Measurements from ENCODE around the gene KLHDC7B. TPM values are rescaled to one million over a fixed set of nuclear protein-coding genes. Genes with fewer than 3 reads are reported as not detected.
A peak's percentile ranks its signal among the peaks of the same experiment; 100 is the strongest.

The KLHDC7B gene
- total and polyA plus RNA-seq, 2 donors, result 0.11 to 0.33 TPM

- Histone ChIP-seq H3K4me1 (ENCODE audit: insufficient read depth) (no peaks in the 10 kb centered on the region), H3K27ac (ENCODE audit: low read depth) (no peak overlapping the region), H3K36me3 (ENCODE audit: insufficient read depth) (peaks cover 7% of the 10 kb centered on the region), H3K4me3 (ENCODE audit: low read depth, low read length) (no peak overlapping the region)
- DNase-seq (ENCODE audit: extremely low spot score), result no peak
- WGBS, result 87% methylated on average over 22 of the region's 22 CpGs
Observed at GRCh38 chr22:50522806-50523438, 22.8 kb upstream of the KLHDC7B start.

- Histone ChIP-seq H3K4me3 (ENCODE audit: low read depth, low read length) (no peak overlapping the region), H3K27ac (ENCODE audit: low read depth) (no peak overlapping the region), H3K36me3 (ENCODE audit: insufficient read depth) (peaks cover 7% of the 10 kb centered on the region), H3K4me1 (ENCODE audit: insufficient read depth) (no peaks in the 10 kb centered on the region)
- 92% methylated on average over 16 of the region's 16 CpGs for WGBS
- DNase-seq (ENCODE audit: extremely low spot score), result no peak
Observed at GRCh38 chr22:50523458-50523805, 22.3 kb upstream of the KLHDC7B start.

DNA sequence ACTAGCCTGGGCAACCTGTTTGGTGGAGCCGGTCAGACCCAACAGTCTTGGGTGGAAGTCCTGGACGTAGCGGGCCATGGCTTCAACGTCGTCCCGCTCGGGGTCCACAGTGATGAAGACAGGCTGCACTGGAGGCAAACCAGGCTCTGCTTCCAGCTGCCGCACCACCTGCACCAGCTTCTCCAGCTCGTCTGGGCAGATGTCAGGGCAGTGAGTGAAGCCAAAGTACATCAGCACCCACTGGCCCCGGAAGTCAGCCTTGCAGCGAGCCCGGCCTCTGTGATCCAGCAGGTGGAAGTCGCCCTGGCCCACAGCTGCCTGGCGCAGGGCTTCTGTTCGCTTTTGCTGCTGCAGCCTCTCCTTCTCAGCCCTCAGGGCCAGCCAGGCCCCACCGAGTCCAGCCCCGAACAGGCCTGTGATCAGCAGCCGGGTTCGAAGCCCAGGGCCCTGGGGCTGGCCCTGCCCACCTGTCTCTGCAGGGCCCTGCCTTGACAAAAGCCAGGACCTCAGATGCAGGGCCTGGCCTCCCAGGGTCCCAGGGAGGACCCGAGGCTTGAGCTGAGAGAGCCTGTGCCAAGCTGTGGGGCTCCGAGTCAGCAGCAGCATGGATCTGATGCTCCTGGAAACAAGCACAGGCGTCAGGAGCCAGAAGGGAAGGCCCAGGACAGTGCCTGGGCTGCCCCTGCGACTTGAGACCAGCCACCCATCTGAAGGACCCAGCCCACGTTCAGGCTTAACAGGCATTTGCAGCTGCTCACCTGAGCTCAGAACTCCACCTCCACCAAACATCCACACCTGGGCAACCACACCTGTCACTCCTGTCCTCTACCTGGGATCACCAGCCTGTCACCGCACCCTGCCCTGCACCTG, 21.7 kb upstream of the KLHDC7B start:
- Histone ChIP-seq H3K27ac (ENCODE audit: low read depth) (no peak overlapping the region), H3K4me1 (ENCODE audit: insufficient read depth) (no peaks in the 10 kb centered on the region), H3K4me3 (ENCODE audit: low read depth, low read length) (no peak overlapping the region), H3K36me3 (ENCODE audit: insufficient read depth) (peaks cover 7% of the 10 kb centered on the region)
- no peak for DNase-seq (ENCODE audit: extremely low spot score)
- 77% methylated on average over 25 of the region's 25 CpGs for WGBS

- WGBS, result 8% methylated on average over 19 of the region's 19 CpGs
- Histone ChIP-seq H3K4me3 (ENCODE audit: low read depth, low read length) (peak overlapping the region; percentile 72), H3K27ac (ENCODE audit: low read depth) (no peak overlapping the region), H3K36me3 (ENCODE audit: insufficient read depth) (peaks cover 7% of the 10 kb centered on the region), H3K4me1 (ENCODE audit: insufficient read depth) (no peaks in the 10 kb centered on the region)
- DNase-seq (ENCODE audit: extremely low spot score), result no peak
Observed at GRCh38 chr22:50524676-50525103, 21.0 kb upstream of the KLHDC7B start.

GRCh38 chr22:50525104-50525857, 20.4 kb upstream of the KLHDC7B start, which contains the start of gene SCO2:
TSS of gene SCO2 (minus strand) at chr22:50525598. CDS start at chr22:50524411, 1,187 bp downstream.
- Histone ChIP-seq H3K4me1 (ENCODE audit: insufficient read depth) (no peaks in the 10 kb centered on the region), H3K4me3 (ENCODE audit: low read depth, low read length) (peak within 1 kb of the TSS; percentile 72), H3K27ac (ENCODE audit: low read depth) (peak within 1 kb of the TSS; percentile 80), H3K36me3 (ENCODE audit: insufficient read depth) (peaks cover 7% of the 10 kb centered on the region)
- under 1% methylated on average over 84 of the region's 84 CpGs for WGBS
- peak; percentile 92 for DNase-seq (ENCODE audit: extremely low spot score)

DNA sequence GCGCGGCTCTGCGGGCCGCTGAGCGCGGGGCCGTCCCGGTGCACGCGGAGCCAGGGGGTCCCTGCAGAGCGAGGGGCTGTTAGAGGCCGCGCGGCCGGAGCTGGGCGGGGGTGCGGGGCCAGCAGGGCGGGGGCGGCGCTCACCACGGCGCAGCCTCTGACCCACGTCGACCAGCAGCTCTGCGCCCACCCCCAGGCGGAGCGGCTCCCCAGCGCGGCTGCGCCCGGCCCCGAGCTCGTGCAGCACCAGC, 19.9 kb upstream of the KLHDC7B start:
- H3K4me3 ChIP-seq (ENCODE audit: low read depth, low read length), result peak overlapping the region; percentile 72
- peaks cover 7% of the 10 kb centered on the region for H3K36me3 ChIP-seq (ENCODE audit: insufficient read depth)
- H3K27ac ChIP-seq (ENCODE audit: low read depth), result peak overlapping the region; percentile 80
- WGBS, result under 1% methylated on average over 32 of the region's 33 CpGs
- DNase-seq (ENCODE audit: extremely low spot score), result no peak
- H3K4me1 ChIP-seq (ENCODE audit: insufficient read depth), result peaks cover 1% of the 10 kb centered on the region

DNA sequence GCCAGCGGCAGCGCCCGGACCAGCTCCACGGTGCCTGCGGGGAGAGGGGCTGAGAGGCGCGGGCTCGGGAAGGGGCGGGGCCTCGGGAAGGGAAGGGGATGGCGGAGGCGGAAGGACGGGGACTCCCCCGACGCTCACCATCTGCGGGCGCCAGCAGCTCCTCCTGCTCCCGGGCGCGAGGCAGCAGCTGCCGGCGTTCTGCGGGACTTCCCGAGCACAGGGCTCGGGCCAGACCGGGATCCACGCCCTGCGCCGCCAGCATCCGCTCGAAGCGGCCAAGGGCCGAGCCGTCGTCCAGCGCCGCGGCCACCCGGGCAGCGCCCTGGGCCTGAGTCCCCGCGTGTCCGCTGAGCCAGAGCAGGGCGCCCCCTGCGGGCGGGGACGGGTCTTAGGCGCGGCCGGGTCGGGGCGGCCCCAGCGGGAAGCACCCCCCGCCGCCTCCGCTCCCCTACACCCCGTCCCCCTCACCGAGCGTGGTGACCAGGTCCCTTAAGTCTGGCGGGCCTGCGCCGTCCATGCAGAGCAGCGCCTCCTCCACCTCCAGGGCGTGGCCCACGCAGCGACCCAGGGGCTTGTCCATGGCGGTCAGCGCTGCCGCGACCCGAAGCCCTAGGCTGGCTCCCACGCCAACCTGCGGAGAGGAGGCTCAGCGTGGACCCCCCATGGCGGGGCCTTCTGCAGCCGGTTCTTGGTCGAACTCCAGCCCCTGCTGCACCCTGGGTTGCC, 19.4 kb upstream of the KLHDC7B start:
- no peak for DNase-seq (ENCODE audit: extremely low spot score)

DNA sequence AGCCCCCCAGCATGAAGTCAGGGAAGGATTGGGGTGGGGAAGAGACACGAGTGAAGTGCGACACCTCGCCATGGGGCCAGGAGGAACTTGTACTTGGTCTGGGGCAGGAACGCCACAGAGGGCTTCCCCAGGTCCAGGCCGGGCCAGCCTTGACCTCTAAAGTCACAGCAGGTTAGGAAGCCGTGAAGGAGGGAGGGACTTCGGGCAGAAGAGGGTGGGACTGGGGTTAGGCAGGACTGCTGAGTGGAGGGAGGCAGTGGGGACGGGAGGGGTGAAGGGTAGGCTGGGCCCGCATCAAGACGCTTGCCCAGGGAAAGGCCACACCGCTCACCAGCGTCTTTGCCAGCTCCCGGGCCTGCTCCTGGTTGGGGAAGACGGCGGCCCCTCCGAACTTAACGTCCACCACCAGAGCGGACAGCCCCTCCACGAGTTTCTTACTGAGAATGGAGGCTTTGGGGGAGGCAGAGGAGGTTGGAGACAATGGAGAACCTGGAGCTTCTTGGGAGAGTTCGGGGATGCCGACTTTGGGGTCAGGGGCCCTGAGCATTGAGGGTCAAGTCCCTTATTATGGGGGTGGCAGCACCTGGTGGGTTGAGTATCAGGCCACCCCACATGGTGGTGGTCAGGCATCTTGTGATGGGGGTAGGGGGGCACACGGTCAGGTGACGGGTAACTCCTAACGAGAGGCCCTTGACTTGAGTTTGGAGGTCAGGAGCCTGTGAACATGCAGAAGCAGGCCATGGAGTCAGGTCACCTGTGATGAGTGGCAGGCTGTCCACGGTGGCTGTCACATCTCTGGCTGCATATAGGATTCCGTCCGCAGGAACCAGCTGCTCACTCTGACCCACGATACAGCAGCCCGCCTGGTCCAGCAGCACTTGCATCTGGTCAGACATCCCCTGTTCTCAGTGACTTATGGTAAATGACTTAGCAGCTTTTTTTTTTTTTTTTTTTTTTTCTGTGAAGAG, 18.6 kb upstream of the KLHDC7B start:
- peaks cover 1% of the 10 kb centered on the region for H3K4me1 ChIP-seq (ENCODE audit: insufficient read depth)
- peak overlapping the region; percentile 72 for H3K4me3 ChIP-seq (ENCODE audit: low read depth, low read length)
- H3K27ac ChIP-seq (ENCODE audit: low read depth), result peak overlapping the region; percentile 80
- H3K36me3 ChIP-seq (ENCODE audit: insufficient read depth), result peaks cover 1% of the 10 kb centered on the region
- WGBS, result 52% methylated on average over 29 of the region's 29 CpGs
- no peak for DNase-seq (ENCODE audit: extremely low spot score)

More for the DNA sequence above, 19.4 kb upstream of the KLHDC7B start:
- peaks cover 1% of the 10 kb centered on the region for H3K4me1 ChIP-seq (ENCODE audit: insufficient read depth)
- peaks cover 6% of the 10 kb centered on the region for H3K36me3 ChIP-seq (ENCODE audit: insufficient read depth)
- H3K4me3 ChIP-seq (ENCODE audit: low read depth, low read length), result peak overlapping the region; percentile 72
- 1% methylated on average over 77 of the region's 77 CpGs for WGBS
- peak overlapping the region; percentile 80 for H3K27ac ChIP-seq (ENCODE audit: low read depth)

- Histone ChIP-seq H3K4me1 (ENCODE audit: insufficient read depth) (peaks cover 1% of the 10 kb centered on the region), H3K27ac (ENCODE audit: low read depth) (no peak overlapping the region), H3K4me3 (ENCODE audit: low read depth, low read length) (no peak overlapping the region), H3K36me3 (ENCODE audit: insufficient read depth) (no peaks in the 10 kb centered on the region)
- 90% methylated on average over 18 of the region's 18 CpGs for WGBS
- no peak for DNase-seq (ENCODE audit: extremely low spot score)
Observed at GRCh38 chr22:50527921-50528681, 17.6 kb upstream of the KLHDC7B start.

- Histone ChIP-seq H3K27ac (ENCODE audit: low read depth) (no peak overlapping the region), H3K36me3 (ENCODE audit: insufficient read depth) (no peaks in the 10 kb centered on the region), H3K4me1 (ENCODE audit: insufficient read depth) (peaks cover 1% of the 10 kb centered on the region), H3K4me3 (ENCODE audit: low read depth, low read length) (no peak overlapping the region)
- WGBS, result 56% methylated on average over 15 of the region's 15 CpGs
- DNase-seq (ENCODE audit: extremely low spot score), result no peak
Observed at GRCh38 chr22:50528682-50529415, 16.9 kb upstream of the KLHDC7B start.

GRCh38 chr22:50529416-50529896, 16.2 kb upstream of the KLHDC7B start:
- Histone ChIP-seq H3K27ac (ENCODE audit: low read depth) (peak overlapping the region; percentile 31), H3K4me1 (ENCODE audit: insufficient read depth) (peaks cover 1% of the 10 kb centered on the region), H3K36me3 (ENCODE audit: insufficient read depth) (no peaks in the 10 kb centered on the region), H3K4me3 (ENCODE audit: low read depth, low read length) (peak overlapping the region; percentile 55)
- no peak for DNase-seq (ENCODE audit: extremely low spot score)
- WGBS, result 12% methylated on average over 50 of the region's 50 CpGs
